ENCODE measurements around the gene PLGRKT. TPM values are rescaled to one million over a fixed set of nuclear protein-coding genes. Genes with fewer than 3 reads are reported as not detected.
"Not testable (repeated sequence)": the region's sequence is repeated elsewhere in the genome, so short reads cannot be mapped to it uniquely, and the experiment has no call there.

Gene PLGRKT
- total RNA-seq, 2 experiments from 2014 or later = 29.8 to 31.5 TPM

DNA sequence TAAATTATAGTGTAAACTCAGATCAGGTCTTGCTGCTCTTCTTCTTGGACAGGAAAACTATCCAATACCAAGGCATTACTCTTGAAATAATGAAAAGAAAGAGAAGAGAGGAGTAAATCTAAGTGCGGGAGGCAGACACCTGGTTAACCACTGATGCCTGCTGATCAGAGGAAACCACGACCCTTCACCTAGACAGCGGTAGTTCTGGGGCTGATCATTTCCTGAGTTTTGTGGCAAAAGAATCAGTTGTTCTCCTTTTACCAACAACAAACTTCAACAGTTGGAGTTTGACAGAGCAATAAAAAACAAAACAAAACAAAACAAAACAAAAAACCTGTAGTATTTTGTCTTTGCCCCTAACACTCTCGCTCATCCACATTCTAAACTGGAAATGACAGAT lies 101.0 kb downstream of the PLGRKT start:
- ATAC-seq (no peak), DNase-seq (peak; percentile 72)
- no peaks in the 10 kb centered on the region for H3K27me3 Mint-ChIP-seq
- CTCF ChIA-PET = interaction anchor here (1.1 kb wide), 1 partner anchor 10 kb away, joined by 3 read pairs; no protein-coding TSS in a partner anchor
- peaks cover 21% of the 10 kb centered on the region for H3K36me3 Mint-ChIP-seq
- H3K4me3 Mint-ChIP-seq = peak overlapping the region; percentile 39
- no peaks in the 10 kb centered on the region for H3K9me3 Mint-ChIP-seq (ENCODE audit: low read depth)
- H3K27ac Mint-ChIP-seq = peak overlapping the region; percentile 61
- H3K4me1 Mint-ChIP-seq = peaks cover 25% of the 10 kb centered on the region

GRCh38 chr9:5331276-5331675 lies 106.4 kb downstream of the PLGRKT start:
- H3K9me3 Mint-ChIP-seq (ENCODE audit: low read depth); DNase-seq; H3K27me3 Mint-ChIP-seq; H3K4me3 Mint-ChIP-seq; ATAC-seq; CTCF ChIA-PET; H3K27ac Mint-ChIP-seq: not testable (repeated sequence)
- peaks cover 21% of the 10 kb centered on the region for H3K4me1 Mint-ChIP-seq
- peaks cover 38% of the 10 kb centered on the region for H3K36me3 Mint-ChIP-seq

- Mint-ChIP-seq H3K9me3 (ENCODE audit: low read depth) (peaks cover 2% of the 10 kb centered on the region), H3K36me3 (peaks cover 20% of the 10 kb centered on the region), H3K27ac (peak overlapping the region; percentile 3), H3K4me1 (peaks cover 17% of the 10 kb centered on the region), H3K4me3 (peak overlapping the region; percentile 34), H3K27me3 (no peaks in the 10 kb centered on the region)
- DNase-seq (peak; percentile 85), ATAC-seq (peak; percentile 97)
- CTCF ChIA-PET = interaction anchor here (0.9 kb wide), 1 partner anchor 10 kb away, joined by 3 read pairs; no protein-coding TSS in a partner anchor
Measured at GRCh38 chr9:5326893-5327548, 110.7 kb downstream of the PLGRKT start.

DNA sequence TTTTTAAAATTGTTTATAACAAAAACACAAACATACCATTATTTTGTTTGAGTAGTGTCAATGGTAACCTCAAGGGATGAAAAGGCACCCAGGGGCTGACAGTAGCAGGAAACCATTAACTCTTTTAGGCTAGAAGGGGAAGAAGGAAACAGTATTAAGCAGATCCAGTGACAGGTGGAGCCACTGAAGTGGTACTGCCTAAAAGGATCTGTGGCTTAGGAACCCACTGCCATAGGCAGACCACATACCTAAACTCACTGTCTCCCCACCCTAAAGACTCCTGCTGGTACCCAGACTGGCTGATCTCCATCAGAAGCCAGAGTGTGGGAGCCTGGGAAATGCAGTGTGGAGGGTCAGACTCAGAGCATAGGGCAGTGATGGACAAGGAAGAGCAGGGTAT lies 111.5 kb downstream of the PLGRKT start:
- no peak overlapping the region for H3K4me3 Mint-ChIP-seq
- H3K27ac Mint-ChIP-seq = no peak overlapping the region
- H3K9me3 Mint-ChIP-seq (ENCODE audit: low read depth) = peaks cover 2% of the 10 kb centered on the region
- no peak for DNase-seq
- peak; percentile 23 for ATAC-seq
- no peaks in the 10 kb centered on the region for H3K27me3 Mint-ChIP-seq
- peaks cover 19% of the 10 kb centered on the region for H3K4me1 Mint-ChIP-seq
- H3K36me3 Mint-ChIP-seq = peaks cover 14% of the 10 kb centered on the region
- CTCF ChIA-PET = no interaction called here

GRCh38 chr9:5321601-5322000 lies 116.1 kb downstream of the PLGRKT start:
- not testable (repeated sequence) for ATAC-seq; H3K9me3 Mint-ChIP-seq (ENCODE audit: low read depth); H3K4me1 Mint-ChIP-seq; H3K27ac Mint-ChIP-seq; DNase-seq; H3K4me3 Mint-ChIP-seq; H3K27me3 Mint-ChIP-seq
- CTCF ChIA-PET = interaction anchor here (1.1 to 1.8 kb wide), 3 partner anchors 11 to 278 kb away, joined by 3 read pairs; no protein-coding TSS in a partner anchor
- H3K36me3 Mint-ChIP-seq = peaks cover 14% of the 10 kb centered on the region

DNA sequence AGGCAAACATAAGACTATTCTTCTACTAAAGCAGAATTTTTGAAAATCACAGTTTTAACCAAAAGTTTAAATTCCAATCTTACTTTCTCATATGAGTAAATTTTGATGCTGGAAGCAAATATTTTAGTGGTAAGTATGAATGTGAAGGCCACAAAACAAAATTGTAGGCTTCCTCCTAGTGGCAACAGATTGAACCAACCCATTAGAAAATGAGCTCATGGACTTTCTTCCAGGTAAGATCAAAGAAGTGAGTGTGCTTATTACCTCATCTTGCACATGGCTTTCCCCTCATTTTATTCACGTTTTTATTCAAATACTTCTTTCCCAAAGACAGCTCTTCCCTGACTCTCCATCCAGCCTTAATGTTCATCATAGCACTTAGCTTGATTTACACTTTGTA lies 116.7 kb downstream of the PLGRKT start:
- Mint-ChIP-seq H3K27ac (no peak overlapping the region), H3K27me3 (no peaks in the 10 kb centered on the region), H3K4me3 (no peak overlapping the region), H3K4me1 (peaks cover 5% of the 10 kb centered on the region), H3K36me3 (peaks cover 18% of the 10 kb centered on the region), H3K9me3 (ENCODE audit: low read depth) (peaks cover 4% of the 10 kb centered on the region)
- CTCF ChIA-PET = interaction anchor here (1.1 to 1.8 kb wide), 3 partner anchors 10 to 278 kb away, joined by 3 read pairs; no protein-coding TSS in a partner anchor
- DNase-seq (no peak), ATAC-seq (no peak)

DNA sequence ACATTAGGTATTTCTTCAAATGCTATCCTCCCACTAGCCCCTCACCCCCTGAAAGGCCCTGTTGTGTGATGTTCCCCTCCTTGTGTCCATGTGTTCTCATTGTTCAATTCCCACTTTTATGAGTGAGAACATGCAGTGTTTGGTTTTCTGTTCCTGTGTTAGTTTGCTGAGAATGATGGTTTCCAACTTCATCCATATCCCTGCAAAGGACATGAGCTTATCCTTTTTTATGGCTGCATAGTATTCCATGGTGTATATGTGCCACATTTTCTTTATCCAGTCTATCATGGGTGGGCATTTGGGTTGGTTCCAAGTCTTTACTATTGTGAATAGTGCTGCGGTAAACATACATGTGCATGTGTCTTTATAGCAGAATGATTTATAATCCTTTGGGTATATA lies 121.3 kb downstream of the PLGRKT start:
- H3K4me3 Mint-ChIP-seq, CTCF ChIA-PET, H3K4me1 Mint-ChIP-seq, DNase-seq, H3K27ac Mint-ChIP-seq, H3K27me3 Mint-ChIP-seq, ATAC-seq: not testable (repeated sequence)
- H3K9me3 Mint-ChIP-seq (ENCODE audit: low read depth) = peaks cover 15% of the 10 kb centered on the region
- peaks cover 34% of the 10 kb centered on the region for H3K36me3 Mint-ChIP-seq

DNA sequence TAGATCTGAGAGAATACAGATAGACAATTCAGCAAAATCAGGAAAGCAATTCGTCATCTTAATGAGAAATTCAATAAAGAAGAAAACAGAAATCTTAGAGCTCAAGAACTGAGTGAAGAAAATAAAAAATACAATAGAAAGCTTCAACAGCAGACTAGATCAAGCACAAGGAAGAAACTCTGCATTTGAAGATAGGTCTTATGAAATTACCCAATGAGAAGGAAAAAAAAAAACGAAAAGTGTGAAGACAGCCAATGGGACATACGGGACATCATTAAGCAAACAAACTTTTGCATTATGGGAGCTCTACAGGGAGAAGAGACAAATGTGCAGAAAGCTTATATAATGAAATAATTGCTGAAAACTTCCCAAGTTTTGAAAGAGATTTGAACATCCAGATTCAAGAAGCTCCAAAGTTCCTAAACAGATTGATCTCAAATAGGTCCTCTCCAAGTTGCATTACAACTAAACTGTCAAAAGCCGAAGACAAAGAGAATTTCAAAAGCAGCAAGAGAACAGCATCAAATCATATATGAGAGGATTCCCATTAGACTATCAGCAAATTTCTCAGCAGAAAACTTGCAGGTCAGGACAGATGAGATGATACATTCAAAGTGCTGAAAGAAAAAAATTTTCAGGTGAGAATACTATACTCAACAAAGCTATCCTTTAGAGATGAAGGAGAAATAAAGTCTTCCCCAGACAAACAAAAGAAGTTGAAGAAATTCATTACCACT lies 122.4 kb downstream of the PLGRKT start:
- H3K4me3 Mint-ChIP-seq = no peak overlapping the region
- no peak overlapping the region for H3K27ac Mint-ChIP-seq
- H3K27me3 Mint-ChIP-seq = no peaks in the 10 kb centered on the region
- CTCF ChIA-PET = no interaction called here
- H3K9me3 Mint-ChIP-seq (ENCODE audit: low read depth) = peaks cover 15% of the 10 kb centered on the region
- ATAC-seq (no peak), DNase-seq (no peak)
- peaks cover 34% of the 10 kb centered on the region for H3K36me3 Mint-ChIP-seq
- H3K4me1 Mint-ChIP-seq = no peaks in the 10 kb centered on the region

GRCh38 chr9:5310851-5311250 lies 126.9 kb downstream of the PLGRKT start:
- no peak overlapping the region for H3K27ac Mint-ChIP-seq
- ATAC-seq = no peak
- H3K27me3 Mint-ChIP-seq = no peaks in the 10 kb centered on the region
- H3K4me3 Mint-ChIP-seq = no peak overlapping the region
- peaks cover 10% of the 10 kb centered on the region for H3K4me1 Mint-ChIP-seq
- H3K9me3 Mint-ChIP-seq (ENCODE audit: low read depth) = peaks cover 11% of the 10 kb centered on the region
- peaks cover 16% of the 10 kb centered on the region for H3K36me3 Mint-ChIP-seq
- CTCF ChIA-PET = interaction anchor here (0.7 to 1.8 kb wide), 2 partner anchors 10 to 125 kb away, joined by 3 to 4 read pairs; no protein-coding TSS in a partner anchor
- no peak for DNase-seq

Other genes starting within 250 kb of the PLGRKT start
- gene INSL4, start 206.5 kb downstream of the PLGRKT start, total RNA-seq = not detected
- 1 to 10 TPM; 2.1 to 4.0 TPM for gene RLN2, start 133.2 kb downstream of the PLGRKT start, total RNA-seq
- gene RLN1, start 98.0 kb downstream of the PLGRKT start, total RNA-seq = 1 to 10 TPM; 1.0 to 1.5 TPM
- gene CD274, start 12.6 kb upstream of the PLGRKT start, total RNA-seq = 10 to 100 TPM in 1 of 2 experiments, 1 to 10 TPM in 1; 8.3 to 10.4 TPM
- 1 to 10 TPM; 1.5 to 3.2 TPM for gene PDCD1LG2, start 72.6 kb upstream of the PLGRKT start, total RNA-seq
- gene RIC1, start 191.2 kb upstream of the PLGRKT start, total RNA-seq = 10 to 100 TPM; 18.4 to 22.6 TPM

All from activated CD8-positive, alpha-beta memory T cell treated with anti-CD3 and anti-CD28 coated beads, Interleukin-2, amount 10 ng/mL, durations not matched to agents 7 days and 5 days (primary cell).